Inferior parietal cortex (tissue), 1 donor: ENCODE measurements around the gene PTPN12.
"Not testable (repeated sequence)": the region's sequence is repeated elsewhere in the genome, so short reads cannot be mapped to it uniquely, and the experiment has no call there.

ENCODE experiments used
- DNase-seq: peaks from one replicate; pipeline ENCODE4 v3.0.0-alpha.2; 2016; ENCODE audit errors: extremely low spot score

PTPN12 gene

DNA sequence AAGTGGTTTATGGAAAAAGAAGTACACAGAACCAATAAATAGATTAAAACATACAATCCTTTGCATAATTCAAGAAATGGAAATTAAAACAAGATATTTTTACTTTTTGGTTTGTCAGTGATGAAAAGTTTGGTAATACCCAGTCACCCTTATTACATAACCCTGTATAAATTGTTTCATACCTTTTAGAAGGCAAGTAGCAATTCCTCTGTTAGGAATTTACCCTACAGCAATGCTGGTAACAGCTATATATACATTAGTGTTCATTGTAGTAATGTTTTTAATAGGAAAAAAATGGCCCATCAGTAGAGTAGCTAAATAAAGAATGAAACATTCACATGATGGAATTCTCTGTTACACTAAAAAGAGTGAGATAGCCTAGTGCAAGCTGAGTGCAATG lies 42.7 kb downstream of the PTPN12 start:
- no peak for DNase-seq

DNA sequence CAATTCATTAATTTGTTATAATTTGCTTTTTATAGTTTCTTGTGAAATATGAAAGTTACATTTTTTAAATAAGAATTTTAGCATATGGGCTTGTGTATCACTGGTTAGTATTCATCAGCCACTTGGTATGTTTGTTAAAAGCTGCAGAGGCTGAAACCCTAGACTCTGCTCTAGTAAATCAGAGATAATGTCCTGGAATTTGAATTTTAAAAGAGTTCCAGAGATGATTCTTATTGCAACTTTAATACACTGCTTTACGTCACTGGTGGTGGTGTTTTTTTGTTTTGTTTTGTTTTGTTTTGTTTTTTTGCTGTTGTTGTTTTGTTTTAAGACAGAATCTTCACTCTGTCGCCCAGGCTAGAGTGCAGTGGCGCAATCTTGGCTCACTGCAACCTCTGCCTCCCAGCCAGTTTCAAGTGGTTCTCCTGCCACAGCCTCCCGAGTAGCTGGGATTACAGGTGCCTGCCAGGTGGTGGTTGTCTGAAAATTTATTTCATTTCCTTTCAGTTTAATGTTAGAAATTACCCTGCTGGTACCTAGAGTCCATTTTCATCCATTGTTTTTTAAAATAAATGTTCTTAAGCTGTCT lies 43.8 kb downstream of the PTPN12 start:
- no peak for DNase-seq

DNA sequence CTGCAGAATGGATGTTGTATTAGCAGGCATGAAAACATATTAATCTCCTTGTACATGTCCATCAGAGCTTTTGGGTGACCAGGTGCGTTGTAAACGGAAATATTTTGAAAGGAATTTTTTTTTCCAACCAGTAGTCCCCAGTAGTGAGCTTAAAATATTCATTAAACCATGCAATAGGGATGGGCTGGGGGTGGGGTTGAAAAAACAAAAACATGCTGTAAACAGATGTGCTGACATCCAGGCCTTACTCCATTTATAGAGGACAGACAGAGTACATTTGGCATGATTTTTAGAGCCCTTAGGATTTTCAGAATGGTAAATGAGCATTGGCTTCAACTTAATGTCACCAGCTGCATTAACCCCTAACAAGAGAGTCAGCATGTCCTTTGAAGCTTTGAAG lies 50.2 kb downstream of the PTPN12 start:
- DNase-seq: no peak

DNA sequence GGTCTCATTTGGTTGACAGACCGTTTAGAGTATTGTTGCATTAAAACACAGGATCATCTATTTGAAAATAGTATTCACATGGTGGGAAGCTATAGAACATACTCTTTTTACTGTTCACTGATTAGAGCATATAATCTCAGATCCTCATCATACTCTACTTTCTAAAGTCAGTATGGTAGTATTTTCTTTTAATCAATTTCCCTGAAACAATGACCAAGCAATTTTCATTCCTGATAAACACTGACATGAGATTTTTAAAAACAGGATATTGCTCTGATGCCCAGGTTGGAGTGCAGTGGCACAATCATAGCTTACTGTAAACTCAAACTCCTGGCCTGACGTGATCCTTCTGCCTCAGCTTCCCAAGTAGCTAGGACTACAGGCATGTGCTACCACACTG lies 63.9 kb downstream of the PTPN12 start:
- no peak for DNase-seq

DNA sequence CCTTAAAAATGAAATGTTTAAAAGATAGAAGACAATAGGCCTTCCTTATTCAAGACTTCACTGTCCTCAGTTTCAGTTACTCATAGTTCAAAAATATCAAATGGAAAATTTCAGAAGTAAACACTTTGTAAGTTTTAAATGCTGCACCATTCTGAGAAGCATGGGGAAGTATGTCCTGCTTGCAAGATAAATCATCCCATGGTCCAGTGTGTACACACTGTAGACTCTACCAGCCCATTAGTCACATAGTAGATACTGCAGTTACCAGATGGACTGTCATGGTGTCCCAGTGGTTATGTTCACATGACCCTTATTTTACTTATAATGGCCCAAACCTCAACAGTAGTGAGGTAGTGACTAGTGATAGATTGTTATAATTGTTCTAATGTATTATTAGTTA lies 69.5 kb downstream of the PTPN12 start:
- no peak for DNase-seq

DNA sequence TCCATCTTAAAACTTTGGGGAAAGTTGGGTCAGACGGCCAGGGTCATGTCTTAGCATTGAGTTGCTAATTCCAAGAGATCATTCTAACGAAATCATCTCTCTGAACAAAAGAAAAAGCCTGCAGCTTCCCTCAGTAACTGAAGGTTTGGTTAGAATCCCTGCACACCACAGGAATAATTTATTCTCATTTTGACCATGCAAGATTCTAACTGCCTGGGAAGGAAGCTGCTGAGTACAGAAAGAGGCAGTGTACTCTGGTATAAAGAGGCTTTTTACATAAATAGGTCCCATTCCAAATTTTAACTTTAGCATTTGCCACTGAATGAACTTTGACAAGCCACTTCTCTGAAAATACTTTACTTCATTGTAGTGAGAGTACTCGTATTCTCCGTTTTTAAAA lies 82.2 kb downstream of the PTPN12 start:
- no peak for DNase-seq

DNA sequence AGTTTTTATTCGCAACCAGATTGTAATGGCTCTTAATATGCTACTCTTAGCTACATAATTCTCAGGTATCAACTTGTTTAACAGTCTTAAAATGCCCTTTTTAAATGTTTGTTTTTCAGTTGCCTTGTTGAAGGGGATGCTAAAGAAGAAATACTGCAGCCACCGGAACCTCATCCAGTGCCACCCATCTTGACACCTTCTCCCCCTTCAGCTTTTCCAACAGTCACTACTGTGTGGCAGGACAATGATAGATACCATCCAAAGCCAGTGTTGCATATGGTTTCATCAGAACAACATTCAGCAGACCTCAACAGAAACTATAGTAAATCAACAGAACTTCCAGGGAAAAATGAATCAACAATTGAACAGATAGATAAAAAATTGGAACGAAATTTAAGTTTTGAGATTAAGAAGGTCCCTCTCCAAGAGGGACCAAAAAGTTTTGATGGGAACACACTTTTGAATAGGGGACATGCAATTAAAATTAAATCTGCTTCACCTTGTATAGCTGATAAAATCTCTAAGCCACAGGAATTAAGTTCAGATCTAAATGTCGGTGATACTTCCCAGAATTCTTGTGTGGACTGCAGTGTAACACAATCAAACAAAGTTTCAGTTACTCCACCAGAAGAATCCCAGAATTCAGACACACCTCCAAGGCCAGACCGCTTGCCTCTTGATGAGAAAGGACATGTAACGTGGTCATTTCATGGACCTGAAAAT lies 89.7 kb downstream of the PTPN12 start:
- no peak for DNase-seq

DNA sequence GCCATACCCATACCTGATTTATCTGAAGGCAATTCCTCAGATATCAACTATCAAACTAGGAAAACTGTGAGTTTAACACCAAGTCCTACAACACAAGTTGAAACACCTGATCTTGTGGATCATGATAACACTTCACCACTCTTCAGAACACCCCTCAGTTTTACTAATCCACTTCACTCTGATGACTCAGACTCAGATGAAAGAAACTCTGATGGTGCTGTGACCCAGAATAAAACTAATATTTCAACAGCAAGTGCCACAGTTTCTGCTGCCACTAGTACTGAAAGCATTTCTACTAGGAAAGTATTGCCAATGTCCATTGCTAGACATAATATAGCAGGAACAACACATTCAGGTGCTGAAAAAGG lies 90.2 kb downstream of the PTPN12 start:
- DNase-seq: no peak

DNA sequence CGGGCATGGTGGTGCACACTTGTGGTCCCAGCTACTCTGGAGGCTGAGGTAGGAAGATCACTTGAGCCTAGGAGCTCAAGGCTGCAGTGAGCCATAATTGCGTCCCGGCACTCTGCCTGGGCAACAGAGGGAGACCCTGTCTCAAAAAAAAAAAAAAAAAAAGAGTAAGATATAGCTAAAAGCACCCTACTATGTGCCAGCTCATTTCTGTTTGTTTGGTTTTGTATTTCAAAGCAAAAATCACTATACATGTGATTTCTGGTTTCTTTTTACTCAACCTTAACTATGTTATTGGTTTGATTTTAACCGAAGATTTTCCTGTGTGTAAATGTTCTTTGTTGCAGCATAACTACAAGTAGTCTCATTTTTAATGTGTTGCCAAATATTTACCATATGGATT lies 92.7 kb downstream of the PTPN12 start:
- DNase-seq: no peak

DNA sequence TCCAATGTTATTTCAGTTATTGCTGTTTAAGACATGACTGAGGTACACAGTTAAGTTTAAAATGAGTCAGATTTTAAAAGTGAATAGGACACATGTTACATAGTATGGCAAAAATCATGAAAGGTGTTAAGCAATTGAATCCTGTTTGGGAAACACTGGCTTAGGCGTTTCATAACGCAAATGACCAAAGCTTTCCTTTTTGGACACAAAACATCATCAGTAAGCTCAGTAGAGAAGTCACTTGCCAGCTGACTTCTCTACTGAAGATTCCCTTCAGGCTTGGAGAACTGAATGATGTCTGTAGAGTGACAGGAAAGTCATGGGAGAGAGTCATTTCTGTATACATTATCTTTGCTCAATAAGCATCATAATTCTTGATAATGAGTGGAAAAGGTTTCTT lies 94.7 kb downstream of the PTPN12 start:
- DNase-seq: no peak

DNA sequence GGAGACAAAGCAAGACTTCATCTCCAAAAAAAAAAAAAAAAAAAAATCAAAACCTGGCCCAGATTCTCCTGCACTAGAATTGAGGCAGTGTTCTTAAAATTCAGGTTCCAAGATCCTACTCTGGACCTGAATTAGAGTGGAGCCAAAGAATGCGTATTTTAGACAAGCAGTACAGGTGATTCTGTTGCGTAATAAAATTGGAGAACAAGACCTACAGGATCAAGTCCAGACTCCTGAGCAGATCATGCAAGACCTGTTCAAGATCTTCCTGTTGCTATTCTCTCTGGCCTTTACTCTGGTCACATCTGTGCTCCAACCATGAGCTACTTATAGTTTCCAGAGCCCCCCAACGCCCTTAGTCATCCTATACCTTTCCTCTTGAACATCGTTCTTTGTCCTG lies 107.7 kb downstream of the PTPN12 start:
- DNase-seq: no peak

DNA sequence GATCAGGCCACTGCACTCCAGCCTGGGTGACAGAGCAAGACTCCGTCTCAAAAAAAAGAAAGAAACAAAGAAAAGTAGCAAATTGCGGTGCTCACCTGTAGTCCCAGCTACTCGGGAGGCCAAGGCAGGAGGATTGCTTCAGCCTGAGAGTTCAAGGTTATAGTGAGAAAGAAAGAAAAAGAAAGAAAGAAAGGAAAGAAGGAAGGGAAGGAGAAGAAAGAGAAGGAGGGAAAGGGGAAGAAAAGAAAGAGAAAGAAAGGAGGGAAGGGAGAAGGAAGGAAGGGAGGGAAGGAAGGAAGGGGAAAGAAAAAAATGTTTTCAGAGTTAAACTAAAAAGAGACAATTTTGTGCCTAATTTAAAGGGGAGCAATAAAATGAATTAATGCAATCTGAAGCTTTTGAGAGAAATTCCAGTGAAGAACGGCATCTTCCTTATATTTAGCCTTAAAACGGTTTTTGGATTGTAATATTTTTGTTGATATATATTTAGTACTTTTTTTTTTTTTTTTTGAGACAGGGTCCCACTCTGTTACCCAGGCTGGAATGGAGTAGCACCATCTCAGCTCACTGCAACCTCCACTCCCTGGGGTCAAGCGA lies 111.7 kb downstream of the PTPN12 start:
- no peak for DNase-seq

DNA sequence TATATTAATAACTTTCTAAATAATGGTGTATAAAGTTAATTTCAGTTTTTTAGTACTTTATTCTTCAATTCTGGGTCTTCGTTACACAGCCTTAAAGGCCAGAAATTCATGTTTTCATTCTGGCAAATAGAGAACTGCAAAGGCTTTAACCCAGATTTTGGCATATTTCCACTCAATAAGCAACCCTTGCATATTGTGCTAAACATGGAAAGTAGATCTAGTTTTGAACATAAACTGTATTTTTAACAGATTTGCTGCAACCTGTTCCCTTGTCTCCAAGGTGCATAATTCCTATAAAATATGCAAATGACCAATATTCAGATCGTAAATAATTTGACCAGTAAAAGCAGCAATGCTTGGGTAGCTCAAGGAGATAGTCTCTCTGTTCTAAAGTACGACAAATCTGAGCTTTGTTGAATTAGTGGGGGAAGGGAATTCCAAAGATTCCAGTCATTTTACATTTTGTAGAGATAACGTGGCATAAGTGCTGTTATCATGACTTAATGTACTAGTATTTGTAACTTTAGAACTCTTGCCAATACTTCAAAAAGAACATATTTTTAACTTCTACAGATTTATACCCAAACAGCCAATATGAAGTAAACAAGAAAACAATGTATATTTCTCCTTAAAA lies 112.7 kb downstream of the PTPN12 start:
- no peak for DNase-seq

DNA sequence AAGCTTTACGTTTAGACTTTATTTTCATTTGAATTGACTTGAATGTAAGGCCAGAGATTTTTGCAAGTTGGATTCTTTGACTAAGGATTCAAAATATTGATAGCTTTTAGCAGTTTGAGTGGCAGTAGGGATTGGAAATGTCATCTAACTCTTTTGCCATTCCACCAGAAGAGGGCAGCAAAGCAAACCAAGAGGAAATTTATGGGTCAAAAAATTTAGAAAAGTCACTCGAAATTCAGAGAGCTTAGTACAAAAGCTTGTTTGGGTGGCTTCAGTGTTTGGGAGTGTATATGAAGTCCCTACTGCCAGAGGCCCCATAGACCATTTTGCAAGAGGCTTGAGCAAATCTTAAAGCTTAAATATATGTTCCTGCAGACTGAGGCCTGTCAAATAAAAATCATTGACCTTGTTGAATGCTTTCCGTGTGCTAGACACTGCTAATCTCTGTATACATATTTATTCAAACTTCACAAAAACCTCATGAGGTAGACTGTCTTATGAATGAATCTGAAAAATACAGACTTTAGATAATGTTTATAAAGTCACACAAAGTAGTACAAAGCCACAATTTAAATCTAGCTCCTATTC lies 114.6 kb downstream of the PTPN12 start:
- DNase-seq: peak; percentile 81

DNA sequence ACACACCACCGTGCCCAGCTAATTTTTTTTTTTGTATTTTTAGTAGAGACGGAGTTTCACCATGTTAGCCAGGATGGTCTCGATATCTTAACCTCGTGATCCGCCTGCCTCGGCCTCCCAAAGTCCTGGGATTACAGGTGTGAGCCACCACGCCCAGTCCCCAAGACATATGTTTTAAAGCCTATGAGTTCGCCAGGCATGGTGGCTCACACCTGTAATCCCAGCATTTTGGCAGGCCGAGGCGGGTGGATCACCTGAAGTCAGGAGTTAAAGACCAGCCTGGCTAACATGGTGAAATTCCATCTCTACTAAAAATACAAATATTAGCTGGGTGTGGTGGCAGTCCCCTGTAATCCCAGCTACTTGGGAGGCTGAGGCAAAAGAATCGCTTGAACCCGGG lies 115.7 kb downstream of the PTPN12 start:
- not testable (repeated sequence) for DNase-seq

DNA sequence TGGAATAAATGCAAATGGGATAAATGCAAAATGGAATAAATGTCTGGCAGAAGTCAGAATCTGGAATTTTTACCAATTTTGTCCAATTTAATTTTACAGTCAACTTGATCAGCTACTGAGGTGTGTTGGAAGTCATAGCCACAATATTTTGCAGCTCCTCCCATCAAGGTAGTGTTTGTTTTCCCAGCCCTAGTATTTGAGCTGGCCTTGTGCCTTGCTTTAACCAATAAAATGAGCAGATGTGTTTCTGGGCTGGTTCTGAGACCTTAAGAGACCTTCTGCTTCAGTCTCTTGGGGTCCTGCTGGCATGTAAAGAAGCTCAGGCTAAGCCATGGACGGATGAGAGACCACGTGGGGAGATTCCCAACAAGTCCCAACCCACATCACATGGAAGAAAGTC lies 116.5 kb downstream of the PTPN12 start:
- no peak for DNase-seq

DNA sequence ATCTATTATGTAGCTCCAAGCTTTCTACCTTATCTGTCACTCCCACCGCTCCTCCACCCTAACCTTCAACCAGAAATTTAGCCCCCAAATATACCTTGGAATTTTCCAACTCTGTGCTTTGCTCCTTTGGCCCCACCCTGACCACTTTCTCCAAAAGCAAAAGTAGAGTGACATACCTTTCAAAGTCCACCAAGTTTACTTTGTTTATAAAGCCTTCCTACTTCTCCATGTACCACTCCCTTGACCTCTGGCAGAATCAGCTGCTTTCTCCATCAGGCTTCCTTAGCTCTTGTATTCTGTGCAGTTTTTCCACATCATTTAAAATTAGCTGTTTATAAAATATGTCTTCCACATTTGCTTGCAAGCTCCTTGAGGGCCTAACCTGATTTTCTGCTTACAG lies 118.3 kb downstream of the PTPN12 start:
- no peak for DNase-seq

DNA sequence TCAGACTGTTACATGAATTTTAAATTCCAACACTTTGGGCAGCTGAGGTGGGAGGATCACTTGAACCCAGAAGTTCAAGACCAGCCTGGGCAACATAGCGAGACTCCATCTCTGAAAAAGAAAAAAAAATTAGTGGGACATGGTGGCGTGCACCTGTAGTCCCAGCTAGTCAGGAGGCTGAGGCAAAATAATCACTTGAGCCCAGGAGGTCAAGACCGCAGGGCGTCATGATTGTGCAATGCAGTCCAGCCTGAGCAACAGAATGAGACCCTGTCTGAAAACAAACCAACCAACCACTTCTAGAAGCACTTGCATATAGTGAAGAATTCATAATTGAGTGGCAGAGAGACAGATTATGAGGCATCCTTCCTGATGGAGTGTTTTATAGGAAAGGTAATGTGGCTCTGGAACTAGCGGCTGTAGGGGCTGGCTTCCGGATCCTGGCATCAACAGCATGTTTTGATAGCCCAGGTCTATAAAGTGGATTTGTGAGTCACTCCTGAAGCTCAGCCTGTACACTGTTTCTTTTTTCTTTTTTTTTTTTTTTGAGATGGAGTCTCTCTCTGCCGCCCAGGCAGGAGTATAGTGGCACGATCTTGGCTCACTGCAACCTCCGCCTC lies 118.9 kb downstream of the PTPN12 start:
- no peak for DNase-seq

DNA sequence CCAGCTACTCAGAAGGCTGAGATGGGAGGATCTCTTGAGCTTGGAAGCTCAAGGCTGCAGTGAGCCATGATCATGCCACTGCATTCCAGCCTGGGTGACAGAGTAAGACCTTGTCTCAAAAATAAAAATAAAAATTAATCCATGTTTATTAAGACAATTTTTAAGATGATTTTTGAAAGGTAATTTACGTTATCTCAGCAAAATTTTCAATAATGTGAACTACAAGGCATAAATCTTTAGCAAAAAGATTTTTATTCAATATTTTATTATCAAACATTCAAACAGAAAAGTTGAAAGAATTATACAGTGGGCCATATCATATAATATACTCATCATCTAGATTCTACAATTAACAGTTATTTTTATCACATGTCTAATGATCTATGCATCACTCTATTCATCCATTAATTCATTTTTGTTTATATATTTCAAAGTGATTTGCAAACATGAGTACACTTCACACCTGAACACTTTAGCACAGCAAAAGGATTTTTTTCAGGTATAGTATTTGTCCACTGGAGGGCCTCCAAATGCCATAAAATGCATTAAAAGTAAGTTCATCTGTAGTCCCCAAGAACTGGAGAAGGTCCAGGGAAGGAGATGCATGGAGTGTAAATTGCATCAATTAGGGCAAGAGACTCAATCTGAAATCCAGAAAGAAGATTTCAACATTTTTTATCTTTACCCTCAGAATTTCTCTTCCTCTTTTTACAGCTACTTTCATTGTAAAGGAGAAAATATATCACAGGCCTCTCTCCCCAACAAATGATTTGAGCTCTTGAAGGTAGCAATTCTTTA lies 120.5 kb downstream of the PTPN12 start:
- peak; percentile 68 for DNase-seq

DNA sequence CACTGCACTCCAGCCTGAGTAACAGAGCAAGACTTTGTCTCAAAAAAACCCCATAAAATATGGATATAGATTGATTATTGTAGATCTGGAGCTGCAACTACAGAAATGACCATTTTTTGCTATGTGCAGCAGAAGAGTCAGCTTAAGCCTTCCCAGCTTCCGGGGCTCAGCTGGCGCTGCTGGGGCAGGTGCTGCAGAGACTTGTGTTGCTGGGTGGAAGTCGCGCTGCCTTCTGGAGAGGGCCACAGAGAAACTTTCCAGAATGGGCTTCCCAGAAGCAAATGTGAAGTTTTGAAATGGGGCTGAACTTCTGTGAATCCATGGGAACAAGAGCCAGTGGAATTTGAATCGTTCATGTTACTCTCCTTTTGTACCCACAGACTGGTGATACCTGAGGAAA lies 121.8 kb downstream of the PTPN12 start:
- no peak for DNase-seq

DNA sequence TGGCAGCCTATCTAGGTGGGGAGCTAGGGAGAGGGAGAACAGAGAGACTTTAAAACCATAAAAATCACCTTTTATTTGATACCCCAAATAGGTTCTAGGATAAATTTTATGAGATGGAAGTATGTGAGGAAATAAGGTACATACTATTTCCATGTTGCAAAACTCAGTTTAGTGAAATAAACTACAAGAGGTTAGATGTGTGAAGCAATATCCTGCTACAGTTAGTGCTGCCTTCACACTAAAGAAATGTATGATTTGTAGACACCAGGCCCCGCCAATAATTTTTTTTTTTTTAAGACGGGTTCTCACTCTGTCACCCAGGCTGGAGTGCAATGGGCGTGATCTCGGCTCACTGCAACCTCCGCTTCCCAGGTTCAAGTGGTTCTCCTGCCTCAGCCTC lies 124.7 kb downstream of the PTPN12 start:
- DNase-seq: no peak
